CMK (cell line): ENCODE data around the gene ODAD2.
"Not testable (repeated sequence)": the region's sequence is repeated elsewhere in the genome, so short reads cannot be mapped to it uniquely, and the experiment has no call there.

Experiments
- DNase-seq: peaks from one replicate; pipeline ENCODE4 v3.0.0-alpha.2; 2010; ENCODE audit warnings: low read depth

ODAD2 gene

DNA sequence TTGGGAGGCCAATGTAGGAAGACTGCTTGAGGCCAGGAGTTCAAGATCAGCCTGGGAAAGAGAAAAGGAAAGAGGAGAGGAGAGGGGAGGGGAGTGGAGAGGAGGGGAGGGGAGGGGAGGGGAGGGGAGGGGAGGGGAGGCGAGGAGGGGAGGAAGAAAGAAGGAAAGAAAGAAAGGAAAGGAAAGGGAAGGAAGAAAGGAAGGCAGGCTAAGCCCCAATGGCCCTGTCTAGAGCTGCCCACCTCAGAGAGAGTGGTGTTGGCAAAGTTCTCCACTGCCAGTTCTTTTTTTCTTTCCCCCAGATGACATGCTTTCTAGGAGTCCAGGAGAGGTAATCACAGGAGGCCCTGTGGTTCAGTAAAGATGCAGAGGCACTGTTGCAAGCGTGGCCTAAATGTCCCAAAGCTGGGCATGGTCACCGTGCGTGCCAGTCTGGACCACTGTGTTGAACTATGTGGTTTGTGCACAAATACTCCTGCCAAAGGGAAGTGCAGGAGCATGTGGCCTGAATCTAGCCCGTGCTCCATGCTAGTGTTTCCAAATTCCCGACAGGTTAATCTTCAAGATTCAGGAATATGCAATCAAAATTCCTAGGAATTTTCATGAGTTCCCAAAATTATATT, 39.7 kb downstream of the ODAD2 start:
- no peak for DNase-seq

DNA sequence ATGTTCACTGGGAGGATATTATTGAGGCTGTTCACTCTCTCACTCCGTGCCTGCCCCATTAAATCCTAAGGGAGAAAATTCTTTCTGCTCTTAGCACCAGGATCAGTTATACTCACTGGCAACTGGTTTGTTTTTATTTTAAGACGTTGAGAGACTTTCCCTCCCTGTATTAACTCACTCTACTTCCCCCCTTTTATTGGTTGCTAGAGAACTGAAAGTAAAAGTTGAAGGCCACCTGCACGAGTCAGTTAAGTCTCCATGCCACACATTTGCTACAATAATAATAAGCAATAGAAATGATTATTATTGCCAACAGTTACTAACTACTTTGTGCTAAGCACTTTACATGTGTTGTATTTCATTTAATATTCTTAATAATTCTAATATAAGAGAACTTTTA, 40.5 kb downstream of the ODAD2 start:
- DNase-seq, result not testable (repeated sequence)

DNA sequence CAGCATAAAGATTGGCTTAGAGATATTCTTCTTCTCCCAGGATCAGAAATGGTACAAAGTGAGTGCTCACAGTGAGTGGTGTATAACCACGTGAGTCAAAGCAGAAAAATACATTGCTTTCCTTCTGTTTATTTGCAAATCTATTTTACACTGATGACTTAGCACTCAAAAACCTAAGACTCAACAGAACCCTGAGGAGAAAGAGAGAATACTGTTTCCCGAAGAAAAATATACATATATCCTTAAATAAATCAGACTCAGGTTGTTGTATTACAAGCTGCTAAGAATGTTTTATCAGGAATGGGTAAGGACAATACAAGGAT, 48.7 kb downstream of the ODAD2 start:
- DNase-seq, result no peak

DNA sequence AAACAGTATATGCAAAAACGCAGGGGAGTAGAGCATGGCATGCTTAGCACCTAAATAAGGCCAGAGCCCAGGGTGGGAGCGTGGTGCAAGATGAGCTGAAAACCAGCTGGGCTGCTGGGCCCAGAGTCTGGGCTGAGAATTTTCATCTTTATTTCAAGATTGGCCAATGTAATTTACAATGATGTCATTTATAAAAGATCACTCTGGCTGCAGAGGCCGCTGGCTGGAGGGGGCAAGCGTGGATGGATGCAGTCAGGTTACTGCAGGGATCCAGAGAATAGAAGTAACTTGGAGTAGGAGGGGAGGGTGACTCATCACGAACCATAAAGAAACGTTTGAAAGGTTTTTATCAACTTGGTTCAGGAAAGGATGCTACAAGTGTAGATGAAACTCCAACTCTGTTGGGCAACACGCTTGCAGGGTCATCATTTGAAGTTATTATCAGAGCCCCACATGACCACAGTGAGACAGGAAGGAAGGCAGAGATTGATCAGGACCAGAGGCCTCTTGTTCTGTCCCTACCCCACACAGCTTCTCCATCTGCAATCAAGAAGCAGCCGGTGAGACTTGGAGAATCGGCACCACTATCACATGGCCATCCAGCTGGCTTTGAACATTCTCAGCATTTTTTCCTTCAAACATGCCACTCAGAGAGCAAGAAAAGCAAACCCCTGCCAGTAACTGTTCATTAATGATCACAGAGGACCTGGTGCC, 49.2 kb downstream of the ODAD2 start:
- DNase-seq, result no peak

- no peak for DNase-seq
Observed at GRCh38 chr10:27948186-27948585, 50.7 kb downstream of the ODAD2 start.

- no peak for DNase-seq
Observed at GRCh38 chr10:27947540-27947939, 51.3 kb downstream of the ODAD2 start.

DNA sequence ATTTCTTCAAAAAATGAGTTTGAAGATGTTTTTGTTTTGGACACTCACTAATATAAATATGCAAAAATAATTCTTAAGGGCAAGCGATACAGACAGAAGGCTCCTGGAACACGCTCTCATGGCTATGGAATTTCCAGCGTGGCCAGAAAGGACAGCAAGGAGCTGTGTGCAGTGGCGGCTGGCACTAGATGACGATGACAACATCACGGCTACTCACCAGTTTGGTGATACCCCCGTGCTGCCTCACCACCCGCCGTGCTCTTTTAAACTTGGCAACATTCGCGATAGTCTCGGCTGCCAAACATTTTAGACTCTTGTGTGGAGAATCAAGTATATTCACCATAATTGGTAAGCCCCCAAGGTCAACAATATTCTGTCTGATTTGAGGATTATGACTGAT, 54.9 kb downstream of the ODAD2 start:
- DNase-seq, result no peak

DNA sequence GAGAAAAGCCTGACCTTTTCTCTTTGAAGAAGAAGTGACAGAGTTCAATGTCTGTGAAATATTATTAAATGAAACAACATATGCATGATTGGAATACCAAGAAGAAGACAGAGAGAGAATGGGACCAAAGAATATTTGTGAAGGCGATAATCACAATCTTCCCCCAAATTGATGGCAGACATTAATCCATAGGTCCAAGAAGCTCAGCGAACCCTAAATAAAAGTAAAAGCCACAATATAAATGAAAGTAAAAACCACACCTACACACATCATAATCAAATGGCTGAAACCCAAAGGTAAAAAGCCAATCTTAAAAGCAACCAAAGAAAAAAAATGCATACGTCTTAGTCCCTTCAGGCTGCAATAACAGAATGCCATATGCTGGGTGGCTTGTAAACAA, 84.0 kb downstream of the ODAD2 start:
- DNase-seq, result no peak

- DNase-seq, result no peak
Observed at GRCh38 chr10:27912231-27912630, 86.6 kb downstream of the ODAD2 start.

DNA sequence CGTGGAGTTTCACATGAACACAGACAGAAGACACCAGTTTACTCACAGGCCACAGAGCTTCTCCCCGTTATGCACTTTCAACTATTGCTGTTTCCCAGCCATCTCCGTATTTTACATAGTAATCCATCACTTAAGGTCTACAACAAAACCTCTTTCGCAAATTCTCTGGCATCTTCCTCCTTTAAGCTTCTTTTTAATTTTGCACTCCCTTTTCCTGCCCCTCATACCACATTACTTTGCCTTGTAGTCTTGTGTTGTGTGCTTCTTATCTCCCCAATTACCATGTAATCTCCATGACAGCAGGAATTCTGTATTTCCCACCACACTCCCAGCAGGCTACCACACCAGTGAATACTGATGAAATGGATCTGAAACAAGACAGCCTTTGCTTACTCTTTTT, 87.3 kb downstream of the ODAD2 start:
- no peak for DNase-seq

DNA sequence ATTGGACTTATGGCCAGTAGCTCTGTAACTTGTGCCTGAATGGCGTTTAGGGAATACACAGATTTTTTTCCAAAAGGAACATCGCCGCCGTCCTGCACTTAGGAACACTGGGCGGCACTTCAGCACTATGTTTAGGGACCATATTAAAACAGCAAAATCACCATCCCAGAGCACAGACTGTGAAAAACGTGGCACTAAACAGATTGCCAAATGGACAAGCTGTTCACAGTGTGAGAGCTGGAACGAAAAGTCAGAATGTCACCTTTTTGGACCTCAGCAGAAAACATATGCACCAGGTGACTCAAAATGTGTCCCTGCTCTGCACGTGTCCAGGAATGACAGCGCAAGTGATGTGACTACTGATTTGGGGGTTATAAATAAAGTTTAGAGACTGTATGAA, 87.9 kb downstream of the ODAD2 start:
- no peak for DNase-seq

- DNase-seq, result no peak
Observed at GRCh38 chr10:27908231-27908630, 90.6 kb downstream of the ODAD2 start.

DNA sequence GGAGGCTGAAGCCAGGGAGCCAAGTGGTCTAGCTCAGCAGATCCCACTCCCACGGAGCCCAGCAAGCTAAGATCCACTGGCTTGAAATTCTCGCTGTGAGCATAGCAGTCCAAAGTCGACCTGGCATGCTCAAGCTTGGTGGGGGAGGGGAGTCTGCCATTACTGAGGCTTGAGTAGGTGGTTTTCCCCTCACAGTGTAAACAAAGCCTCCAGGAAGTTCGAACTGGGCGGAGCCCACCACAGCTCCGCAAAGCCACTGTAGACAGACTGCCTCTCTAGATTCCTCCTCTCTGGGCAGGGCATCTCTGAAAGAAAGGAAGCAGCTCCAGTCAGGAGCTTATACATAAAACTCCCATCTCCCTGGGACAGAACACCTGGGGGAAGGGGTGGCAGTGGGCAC, 99.4 kb downstream of the ODAD2 start:
- peak; percentile 41 for DNase-seq

GRCh38 chr10:27899058-27899457, 99.8 kb downstream of the ODAD2 start:
- DNase-seq, result no peak

DNA sequence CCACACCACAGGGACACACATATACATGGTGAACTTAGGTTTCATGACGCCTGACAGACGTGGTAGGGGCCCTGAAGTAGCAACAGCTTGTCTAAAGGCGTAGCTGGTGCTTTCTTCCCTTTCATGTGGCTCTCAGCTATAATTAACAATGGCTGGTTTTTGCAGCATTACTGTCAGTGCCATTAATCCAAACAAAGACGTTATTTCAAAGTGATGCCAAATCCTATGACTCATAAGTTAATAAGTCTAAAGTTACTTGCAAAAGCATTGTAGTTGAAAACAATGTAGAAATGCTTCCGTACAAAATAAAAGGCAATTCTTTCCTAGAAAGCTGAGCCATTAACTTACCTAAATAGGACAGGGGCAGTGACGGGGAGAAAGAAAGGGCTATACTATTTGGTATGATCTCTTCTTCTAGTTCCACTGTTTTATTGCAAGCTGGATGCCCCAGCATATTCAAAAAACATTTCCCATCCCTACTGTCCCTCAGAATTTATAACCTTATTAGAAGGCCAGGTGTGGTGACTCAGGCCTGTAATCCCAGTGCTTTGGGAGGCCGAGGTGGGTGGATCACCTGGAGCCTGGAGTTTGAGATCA, 105.4 kb downstream of the ODAD2 start:
- DNase-seq, result no peak

DNA sequence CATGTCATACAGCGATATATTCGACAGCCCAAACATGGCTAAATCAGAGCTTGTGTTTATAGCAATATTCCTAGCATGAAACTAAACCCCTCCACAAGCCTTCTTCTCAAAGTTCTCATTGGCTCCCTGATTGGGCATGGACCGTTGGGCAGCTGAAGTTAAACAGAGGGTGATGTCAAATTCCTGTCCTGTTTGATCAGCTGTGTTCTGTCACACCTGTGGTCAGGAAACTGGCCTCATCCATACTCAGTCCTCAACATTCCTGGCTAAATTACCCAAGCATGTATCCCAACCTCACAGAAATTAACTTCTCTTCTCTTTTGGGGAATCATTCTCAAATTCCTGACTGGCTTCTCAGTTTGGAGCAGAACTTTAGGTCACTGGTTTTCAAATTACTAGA, 107.9 kb downstream of the ODAD2 start:
- DNase-seq, result no peak

DNA sequence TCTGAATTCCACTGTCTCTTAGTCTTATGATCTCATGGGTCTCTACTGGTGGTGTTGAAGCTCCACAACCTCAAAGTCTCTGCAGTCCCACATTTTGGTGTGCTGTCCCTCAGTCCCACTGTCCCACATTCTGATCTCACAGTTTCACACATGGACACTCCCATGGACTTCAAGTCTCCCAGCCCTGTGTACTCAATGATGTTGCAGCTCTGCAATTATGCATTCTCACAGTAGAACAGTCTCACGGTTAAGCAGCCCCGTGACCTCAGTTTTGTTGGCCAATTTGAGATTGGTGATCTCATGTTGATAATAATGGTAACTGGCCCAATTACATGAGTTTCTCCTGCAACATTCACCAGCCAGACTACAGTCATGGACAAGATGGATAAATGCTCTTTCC, 109.4 kb downstream of the ODAD2 start:
- no peak for DNase-seq

GRCh38 chr10:27884185-27884641, 114.7 kb downstream of the ODAD2 start:
- peak; percentile 38 for DNase-seq

GRCh38 chr10:27878281-27878680, 120.6 kb downstream of the ODAD2 start:
- DNase-seq, result no peak

DNA sequence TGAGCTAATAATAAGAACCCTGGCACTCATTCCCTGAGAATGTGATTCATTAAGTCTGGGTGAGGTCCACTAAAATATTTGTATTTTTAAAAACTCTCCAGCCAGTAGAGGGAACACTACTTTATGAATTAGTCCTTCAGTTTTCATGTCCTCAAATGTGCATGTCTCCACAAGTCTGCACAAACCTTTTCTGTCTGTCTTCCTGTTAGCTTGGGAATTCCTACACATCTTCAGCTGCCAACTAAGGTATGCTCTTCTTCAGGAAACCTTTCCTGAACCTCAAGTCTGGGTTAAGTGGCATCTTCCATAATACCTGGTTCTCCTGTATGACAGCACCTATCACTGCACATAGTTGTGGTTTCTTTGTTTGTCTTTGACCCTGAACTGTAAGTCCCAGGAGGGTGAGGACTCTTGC, 133.7 kb downstream of the ODAD2 start:
- DNase-seq, result no peak

GRCh38 chr10:27861781-27862180, 137.1 kb downstream of the ODAD2 start:
- DNase-seq, result no peak

DNA sequence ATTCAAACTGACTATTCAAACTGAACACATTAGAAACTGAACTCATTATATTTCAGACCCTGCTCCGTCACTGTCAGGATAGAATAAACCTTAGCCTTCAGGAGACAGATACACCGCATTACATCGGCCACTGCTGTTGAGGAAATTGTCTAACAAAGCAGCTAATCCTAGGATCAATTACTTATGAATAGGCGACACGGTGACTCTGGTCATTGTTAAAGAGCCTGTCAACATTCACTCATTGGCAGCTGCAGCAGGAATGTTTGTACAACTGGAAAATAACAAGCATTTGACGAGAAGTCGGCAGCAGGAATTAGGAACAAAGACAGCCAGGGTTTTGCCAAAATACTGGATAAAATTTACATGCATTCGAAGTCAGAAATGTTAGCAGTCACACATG, 141.3 kb downstream of the ODAD2 start:
- no peak for DNase-seq

GRCh38 chr10:27844223-27844622, 154.7 kb downstream of the ODAD2 start:
- no peak for DNase-seq

DNA sequence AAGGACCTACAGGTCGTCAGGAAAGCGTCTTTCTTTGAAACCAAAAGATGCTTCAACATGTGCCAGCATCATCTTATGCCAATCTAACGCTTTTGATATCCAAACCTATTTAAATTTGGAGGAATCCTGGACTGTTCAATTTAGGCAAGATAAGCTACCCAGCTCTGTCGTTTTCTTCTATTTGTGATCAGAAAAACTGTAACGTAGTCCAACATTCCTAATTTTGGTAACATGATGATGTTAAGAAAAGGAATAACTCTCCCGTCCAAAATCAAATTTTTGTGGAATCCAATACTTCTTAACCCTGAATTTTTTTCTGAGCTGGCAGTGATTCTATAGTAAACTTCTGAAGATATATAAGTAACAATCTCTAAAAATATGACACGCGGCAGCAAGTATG, 160.0 kb downstream of the ODAD2 start:
- DNase-seq, result no peak
